ENCODE data around the gene AAMP.

- TF ChIP-seq CTCF (conservative IDR thresholded peaks at IDR 0.05; ENCODE audit: low read depth in 2 of 2) (no peak), ZNF114 (CRISPR knock-in tag; IDR thresholded peaks at IDR 0.05) (no peak), EZH2 (IDR thresholded peaks at IDR 0.05; ENCODE audit: low read depth, unreplicated experiment) (no peak), POLR2AphosphoS5 (IDR thresholded peaks at IDR 0.05; ENCODE audit: low read depth) (no peak), ZNF462 (CRISPR knock-in tag; IDR thresholded peaks at IDR 0.05) (no peak), STAT1 (IDR thresholded peaks at IDR 0.05; ENCODE audit: unreplicated experiment) (no peak), EZH2phosphoT487 (IDR thresholded peaks at IDR 0.05; ENCODE audit: unreplicated experiment) (no peak), REST (IDR thresholded peaks at IDR 0.05; ENCODE audit: unreplicated experiment) (no peak), JUNB (IDR thresholded peaks at IDR 0.05; ENCODE audit: unreplicated experiment) (no peak)
Measured at GRCh38 chr2:218223046-218223445, 46.9 kb downstream of the AAMP start.

All from GM23338 (cell line).